CD4-positive, alpha-beta T cell (primary cell): ENCODE results near the gene ADGRG3. TPM values are rescaled to one million over a fixed set of nuclear protein-coding genes. Genes with fewer than 3 reads are reported as not detected.
A peak's percentile ranks its signal among the peaks of the same experiment; 100 is the strongest.

ENCODE experiments used
- ATAC-seq: fragments of 200-7000 bp; cut with Tn5 transposase; one replicate; pipeline ENCODE4 v1.10.0; 2022; ENCODE audit warnings: mild to moderate bottlenecking; ENCODE audit not compliant: poor library complexity
- CTCF ChIA-PET: fragments of 350-600 bp; sonication (Branson Sonifier 250); formaldehyde crosslinking; loops from one replicate; lab custom pipeline; 2021; ENCODE audit warnings: antibody characterized with exemption, inconsistent platforms; lab: Charles Lee
- POLR2A ChIA-PET: fragments of 350-600 bp; sonication (Branson Sonifier 250); formaldehyde crosslinking; loops from one replicate; lab custom pipeline; 2021; ENCODE audit warnings: antibody characterized with exemption, inconsistent platforms; lab: Charles Lee
- DNase-seq, 14 experiments: peaks; one replicate each; pipeline ENCODE4 v3.0.0-alpha.2; 2013 to 2020; ENCODE audit warnings: mixed read lengths in 2 of 14
- H3K27ac ChIP-seq, 2 donors: one replicate each; pipeline versions ENCODE4 v1.5.1 to v1.7.0; 2013; ENCODE audit warnings: low read length in 2 of 2, low read depth in 1 of 2, mild to moderate bottlenecking in 1 of 2
- H3K27me3 ChIP-seq, 2 experiments: 1 replicate in 1 of 2; 2 replicates in 1 of 2; pipeline versions ENCODE4 v1.6.1 to v1.7.0; 2013; ENCODE audit warnings: low read length in 2 of 2, control low read depth in 1 of 2, mild to moderate bottlenecking in 1 of 2, moderate library complexity in 1 of 2; ENCODE audit not compliant: insufficient read depth in 2 of 2, control insufficient read depth in 1 of 2
- H3K36me3 ChIP-seq: one replicate; pipeline ENCODE4 v1.6.1; 2013; ENCODE audit warnings: low read length, control low read depth; ENCODE audit not compliant: insufficient read depth
- H3K4me1 ChIP-seq: one replicate; pipeline ENCODE4 v1.6.1; 2013; ENCODE audit warnings: low read length, control low read depth; ENCODE audit not compliant: insufficient read depth
- H3K4me3 ChIP-seq: one replicate; pipeline ENCODE4 v1.5.1; 2013; ENCODE audit warnings: mild to moderate bottlenecking, low read length, moderate library complexity
- H3K9me3 ChIP-seq, 2 experiments: 1 replicate in 1 of 2; 2 replicates in 1 of 2; pipeline versions ENCODE4 v1.6.1 to v1.7.0; 2013; ENCODE audit warnings: low read length in 2 of 2, mild to moderate bottlenecking in 2 of 2, control low read depth in 1 of 2, moderate library complexity in 1 of 2; ENCODE audit not compliant: control insufficient read depth in 1 of 2, insufficient read depth in 1 of 2
- H3K27ac Mint-ChIP-seq: one replicate; pipeline ENCODE4 v1.8.0; 2020; ENCODE audit warnings: mixed read lengths
- H3K27me3 Mint-ChIP-seq: one replicate; pipeline ENCODE4 v1.8.0; 2021; ENCODE audit warnings: mixed read lengths
- H3K36me3 Mint-ChIP-seq: one replicate; pipeline ENCODE4 v1.8.0; 2021; ENCODE audit warnings: low read depth, mixed read lengths
- H3K4me1 Mint-ChIP-seq: one replicate; pipeline ENCODE4 v1.8.0; 2021; ENCODE audit warnings: low read depth, mixed read lengths
- H3K4me3 Mint-ChIP-seq: one replicate; pipeline ENCODE4 v1.8.0; 2020; ENCODE audit warnings: mild to moderate bottlenecking, mixed read lengths
- H3K9me3 Mint-ChIP-seq: one replicate; pipeline ENCODE4 v1.8.0; 2020; ENCODE audit warnings: mixed read lengths
- CTCF ChIP-seq: fragments of 200-600 bp; IDR thresholded peaks from one replicate; pipeline ENCODE4 v1.8.0; 2022; ENCODE audit warnings: antibody characterized with exemption, mild to moderate bottlenecking
- intact Hi-C, 2 experiments: fragments of 100-400 bp; cut with DNase I in 1 of 2; cut with micrococcal nuclease in 1 of 2; formaldehyde crosslinking; loops; one replicate each; pipeline versions ENCODE4 v1.15.1 to v1.9.0; 2023 to 2025; cut with DNase I, micrococcal nuclease
- total RNA-seq, 174 experiments: library from RNA in 2 of 174; stranded (reverse) in 2 of 174; gene quantifications; one replicate each; pipeline ENCODE4 v1.2.3 and lab custom pipeline; 2021 to 2026

ADGRG3 gene
- total RNA-seq, 2 experiments from 2014 or later, result 0.28 TPM; not detected in 1

GRCh38 chr16:57628008-57628781 lies 39.9 kb upstream of the ADGRG3 start, which contains the start of gene ADGRG1:
TSS of gene ADGRG1 (plus strand) at chr16:57628630. CDS start at chr16:57650288, 21,658 bp downstream.
- DNase-seq (peak in 5 of 14 experiments; percentile 22 to 70 (median 56)), ATAC-seq (peak; percentile 68)
- H3K4me1 ChIP-seq, result peaks cover 18% of the 10 kb centered on the region
- H3K27me3 ChIP-seq, result peaks cover 17 to 25% of the 10 kb centered on the region in 2 experiments
- TF ChIP-seq CTCF, result no peak
- H3K4me3 Mint-ChIP-seq, result no peak within 1 kb of the TSS
- ChIA-PET CTCF (no interaction called here), POLR2A (no interaction called here)
- H3K4me3 ChIP-seq, result peak within 1 kb of the TSS; percentile 30
- H3K4me1 Mint-ChIP-seq, result peaks cover 8% of the 10 kb centered on the region
- H3K27me3 Mint-ChIP-seq, result peaks cover 32% of the 10 kb centered on the region
- no peaks in the 10 kb centered on the region for H3K36me3 ChIP-seq
- intact Hi-C loops, result no loop called here
- H3K9me3 ChIP-seq, result peaks cover 0 to 14% of the 10 kb centered on the region in 2 experiments
- H3K36me3 Mint-ChIP-seq, result no peaks in the 10 kb centered on the region
- no peak within 1 kb of the TSS for H3K27ac Mint-ChIP-seq
- H3K9me3 Mint-ChIP-seq, result no peaks in the 10 kb centered on the region
- no peak within 1 kb of the TSS for H3K27ac ChIP-seq

GRCh38 chr16:57628783-57629293 lies 39.3 kb upstream of the ADGRG3 start:
- POLR2A ChIA-PET, result no interaction called here
- ATAC-seq, result no peak

More at GRCh38 chr16:57628783-57629293, 39.3 kb upstream of the ADGRG3 start:
- CTCF ChIA-PET, result no interaction called here
- H3K9me3 Mint-ChIP-seq, result no peaks in the 10 kb centered on the region
- H3K9me3 ChIP-seq, result peaks cover 0 to 14% of the 10 kb centered on the region in 2 experiments
- no peak overlapping the region for H3K27ac ChIP-seq
- peak overlapping the region; percentile 30 for H3K4me3 ChIP-seq
- peaks cover 32% of the 10 kb centered on the region for H3K27me3 Mint-ChIP-seq
- H3K36me3 Mint-ChIP-seq, result no peaks in the 10 kb centered on the region
- H3K27me3 ChIP-seq, result peaks cover 17 to 25% of the 10 kb centered on the region in 2 experiments
- H3K36me3 ChIP-seq, result no peaks in the 10 kb centered on the region
- intact Hi-C loops, result no loop called here
- peaks cover 8% of the 10 kb centered on the region for H3K4me1 Mint-ChIP-seq
- H3K4me1 ChIP-seq, result peaks cover 18% of the 10 kb centered on the region
- H3K4me3 Mint-ChIP-seq, result no peak overlapping the region
- no peak for DNase-seq
- no peak for TF ChIP-seq CTCF
- no peak overlapping the region for H3K27ac Mint-ChIP-seq
